ENCODE data around the gene ZBTB7C. TPM values are rescaled to one million over a fixed set of nuclear protein-coding genes. Genes with fewer than 3 reads are reported as not detected.

The ZBTB7C gene
- total and polyA plus RNA-seq, 5 donors from 2014 or later, result not detected

- no peaks in the 10 kb centered on the region for H3K4me1 ChIP-seq (ENCODE audit: control insufficient read depth, insufficient read depth, low read length, poor library complexity, severe bottlenecking)
- Mint-ChIP-seq H3K9me3 (peaks cover 0 to 2% (median 0%) of the 10 kb centered on the region in 7 donors), H3K27me3 (peaks cover 43% of the 10 kb centered on the region), H3K4me1 (no peaks in the 10 kb centered on the region), H3K4me3 (no peak overlapping the region), H3K27ac (no peak overlapping the region), H3K36me3 (no peaks in the 10 kb centered on the region)
- H3K27ac ChIP-seq (ENCODE audit: insufficient read depth, low read length, poor library complexity, severe bottlenecking), result no peak overlapping the region
- H3K4me3 ChIP-seq (ENCODE audit: low read depth, low read length), result no peak overlapping the region
- no peak for ATAC-seq (ENCODE audit: low read depth in 2 of 2)
- H3K36me3 ChIP-seq (ENCODE audit: control insufficient read depth, insufficient read depth, low read length), result no peaks in the 10 kb centered on the region
- H3K27me3 ChIP-seq (ENCODE audit: control insufficient read depth, insufficient read depth, low read length), result peaks cover 14% of the 10 kb centered on the region
- DNase-seq, result no peak
- H3K9me3 ChIP-seq (ENCODE audit: control insufficient read depth in 2 of 2, low read length in 2 of 2), result no peaks in the 10 kb centered on the region
These were observed 16.0 kb downstream of the ZBTB7C start for GRCh38 chr18:48393170-48393569.

- peaks cover 0 to 2% (median 0%) of the 10 kb centered on the region in 7 donors for H3K9me3 Mint-ChIP-seq
- H3K36me3 Mint-ChIP-seq, result no peaks in the 10 kb centered on the region
- Histone ChIP-seq H3K9me3 (ENCODE audit: control insufficient read depth in 2 of 2, low read length in 2 of 2) (no peaks in the 10 kb centered on the region), H3K4me1 (ENCODE audit: control insufficient read depth, insufficient read depth, low read length, poor library complexity, severe bottlenecking) (no peaks in the 10 kb centered on the region), H3K27ac (ENCODE audit: insufficient read depth, low read length, poor library complexity, severe bottlenecking) (no peak overlapping the region), H3K36me3 (ENCODE audit: control insufficient read depth, insufficient read depth, low read length) (no peaks in the 10 kb centered on the region), H3K4me3 (ENCODE audit: low read depth, low read length) (no peak overlapping the region), H3K27me3 (ENCODE audit: control insufficient read depth, insufficient read depth, low read length) (peaks cover 10% of the 10 kb centered on the region)
- no peak for ATAC-seq (ENCODE audit: low read depth in 2 of 2)
- H3K27ac Mint-ChIP-seq, result no peak overlapping the region
- no peaks in the 10 kb centered on the region for H3K4me1 Mint-ChIP-seq
- DNase-seq, result no peak
- no peak overlapping the region for H3K4me3 Mint-ChIP-seq
- H3K27me3 Mint-ChIP-seq, result peaks cover 44% of the 10 kb centered on the region
These were observed 16.9 kb downstream of the ZBTB7C start for GRCh38 chr18:48392268-48392667.

- Histone ChIP-seq H3K27me3 (ENCODE audit: control insufficient read depth, insufficient read depth, low read length) (peaks cover 7% of the 10 kb centered on the region), H3K27ac (ENCODE audit: insufficient read depth, low read length, poor library complexity, severe bottlenecking) (no peak overlapping the region), H3K9me3 (ENCODE audit: control insufficient read depth in 2 of 2, low read length in 2 of 2) (no peaks in the 10 kb centered on the region), H3K36me3 (ENCODE audit: control insufficient read depth, insufficient read depth, low read length) (no peaks in the 10 kb centered on the region), H3K4me1 (ENCODE audit: control insufficient read depth, insufficient read depth, low read length, poor library complexity, severe bottlenecking) (no peaks in the 10 kb centered on the region), H3K4me3 (ENCODE audit: low read depth, low read length) (no peak overlapping the region)
- H3K4me1 Mint-ChIP-seq, result no peaks in the 10 kb centered on the region
- H3K36me3 Mint-ChIP-seq, result no peaks in the 10 kb centered on the region
- H3K27me3 Mint-ChIP-seq, result peaks cover 41% of the 10 kb centered on the region
- ATAC-seq (ENCODE audit: low read depth in 2 of 2) (no peak), DNase-seq (no peak)
- H3K4me3 Mint-ChIP-seq, result no peak overlapping the region
- H3K27ac Mint-ChIP-seq, result no peak overlapping the region
- peaks cover 0 to 3% (median 0%) of the 10 kb centered on the region in 7 donors for H3K9me3 Mint-ChIP-seq
These were observed 17.3 kb downstream of the ZBTB7C start for GRCh38 chr18:48391868-48392267.

GRCh38 chr18:48390641-48391040 is 18.5 kb downstream of the ZBTB7C start:
- Histone ChIP-seq H3K4me1 (ENCODE audit: control insufficient read depth, insufficient read depth, low read length, poor library complexity, severe bottlenecking) (no peaks in the 10 kb centered on the region), H3K27me3 (ENCODE audit: control insufficient read depth, insufficient read depth, low read length) (peaks cover 4% of the 10 kb centered on the region), H3K36me3 (ENCODE audit: control insufficient read depth, insufficient read depth, low read length) (no peaks in the 10 kb centered on the region), H3K9me3 (ENCODE audit: control insufficient read depth in 2 of 2, low read length in 2 of 2) (no peaks in the 10 kb centered on the region), H3K27ac (ENCODE audit: insufficient read depth, low read length, poor library complexity, severe bottlenecking) (no peak overlapping the region), H3K4me3 (ENCODE audit: low read depth, low read length) (no peak overlapping the region)
- H3K36me3 Mint-ChIP-seq, result no peaks in the 10 kb centered on the region
- no peak for ATAC-seq (ENCODE audit: low read depth in 2 of 2)
- no peak for DNase-seq
- no peak overlapping the region for H3K4me3 Mint-ChIP-seq
- H3K27ac Mint-ChIP-seq, result no peak overlapping the region
- H3K27me3 Mint-ChIP-seq, result peaks cover 40% of the 10 kb centered on the region
- no peaks in the 10 kb centered on the region for H3K4me1 Mint-ChIP-seq
- H3K9me3 Mint-ChIP-seq, result peaks cover 0 to 3% (median 0%) of the 10 kb centered on the region in 7 donors

GRCh38 chr18:48388478-48388877 is 20.7 kb downstream of the ZBTB7C start:
- Mint-ChIP-seq H3K27me3 (peaks cover 31% of the 10 kb centered on the region), H3K36me3 (no peaks in the 10 kb centered on the region), H3K4me1 (no peaks in the 10 kb centered on the region), H3K27ac (no peak overlapping the region), H3K9me3 (peaks cover 0 to 2% (median 0%) of the 10 kb centered on the region in 7 donors), H3K4me3 (no peak overlapping the region)
- no peaks in the 10 kb centered on the region for H3K36me3 ChIP-seq (ENCODE audit: control insufficient read depth, insufficient read depth, low read length)
- H3K4me1 ChIP-seq (ENCODE audit: control insufficient read depth, insufficient read depth, low read length, poor library complexity, severe bottlenecking), result no peaks in the 10 kb centered on the region
- no peaks in the 10 kb centered on the region for H3K9me3 ChIP-seq (ENCODE audit: control insufficient read depth in 2 of 2, low read length in 2 of 2)
- no peak overlapping the region for H3K4me3 ChIP-seq (ENCODE audit: low read depth, low read length)
- H3K27me3 ChIP-seq (ENCODE audit: control insufficient read depth, insufficient read depth, low read length), result no peaks in the 10 kb centered on the region
- no peak for ATAC-seq (ENCODE audit: low read depth in 2 of 2)
- DNase-seq, result no peak
- no peak overlapping the region for H3K27ac ChIP-seq (ENCODE audit: insufficient read depth, low read length, poor library complexity, severe bottlenecking)

GRCh38 chr18:48387300-48387699 is 21.9 kb downstream of the ZBTB7C start:
- Mint-ChIP-seq H3K4me1 (no peaks in the 10 kb centered on the region), H3K9me3 (peaks cover 0 to 2% (median 0%) of the 10 kb centered on the region in 7 donors), H3K27me3 (peaks cover 27% of the 10 kb centered on the region), H3K36me3 (no peaks in the 10 kb centered on the region), H3K4me3 (no peak overlapping the region), H3K27ac (no peak overlapping the region)
- ATAC-seq (ENCODE audit: low read depth in 2 of 2) (no peak), DNase-seq (no peak)
- H3K4me3 ChIP-seq (ENCODE audit: low read depth, low read length), result no peak overlapping the region
- H3K27ac ChIP-seq (ENCODE audit: insufficient read depth, low read length, poor library complexity, severe bottlenecking), result no peak overlapping the region
- H3K36me3 ChIP-seq (ENCODE audit: control insufficient read depth, insufficient read depth, low read length), result no peaks in the 10 kb centered on the region
- H3K4me1 ChIP-seq (ENCODE audit: control insufficient read depth, insufficient read depth, low read length, poor library complexity, severe bottlenecking), result no peaks in the 10 kb centered on the region
- H3K27me3 ChIP-seq (ENCODE audit: control insufficient read depth, insufficient read depth, low read length), result no peaks in the 10 kb centered on the region
- H3K9me3 ChIP-seq (ENCODE audit: control insufficient read depth in 2 of 2, low read length in 2 of 2), result no peaks in the 10 kb centered on the region

GRCh38 chr18:48385596-48385995 is 23.6 kb downstream of the ZBTB7C start:
- H3K36me3 Mint-ChIP-seq, result no peaks in the 10 kb centered on the region
- no peak for ATAC-seq (ENCODE audit: low read depth in 2 of 2)

GRCh38 chr18:48376934-48377333 is 32.2 kb downstream of the ZBTB7C start:
- H3K4me1 ChIP-seq (ENCODE audit: control insufficient read depth, insufficient read depth, low read length, poor library complexity, severe bottlenecking), result no peaks in the 10 kb centered on the region

More at GRCh38 chr18:48385596-48385995, 23.6 kb downstream of the ZBTB7C start:
- H3K4me3 ChIP-seq (ENCODE audit: low read depth, low read length), result no peak overlapping the region
- no peaks in the 10 kb centered on the region for H3K4me1 ChIP-seq (ENCODE audit: control insufficient read depth, insufficient read depth, low read length, poor library complexity, severe bottlenecking)
- no peaks in the 10 kb centered on the region for H3K36me3 ChIP-seq (ENCODE audit: control insufficient read depth, insufficient read depth, low read length)
- no peaks in the 10 kb centered on the region for H3K27me3 ChIP-seq (ENCODE audit: control insufficient read depth, insufficient read depth, low read length)
- Mint-ChIP-seq H3K4me3 (no peak overlapping the region), H3K9me3 (peaks cover 0 to 2% (median 0%) of the 10 kb centered on the region in 7 donors), H3K4me1 (no peaks in the 10 kb centered on the region), H3K27ac (no peak overlapping the region), H3K27me3 (peaks cover 19% of the 10 kb centered on the region)
- DNase-seq, result no peak
- H3K9me3 ChIP-seq (ENCODE audit: control insufficient read depth in 2 of 2, low read length in 2 of 2), result no peaks in the 10 kb centered on the region
- no peak overlapping the region for H3K27ac ChIP-seq (ENCODE audit: insufficient read depth, low read length, poor library complexity, severe bottlenecking)

More at GRCh38 chr18:48376934-48377333, 32.2 kb downstream of the ZBTB7C start:
- Histone ChIP-seq H3K4me3 (ENCODE audit: low read depth, low read length) (no peak overlapping the region), H3K36me3 (ENCODE audit: control insufficient read depth, insufficient read depth, low read length) (no peaks in the 10 kb centered on the region), H3K27ac (ENCODE audit: insufficient read depth, low read length, poor library complexity, severe bottlenecking) (no peak overlapping the region), H3K27me3 (ENCODE audit: control insufficient read depth, insufficient read depth, low read length) (peaks cover 3% of the 10 kb centered on the region), H3K9me3 (ENCODE audit: control insufficient read depth in 2 of 2, low read length in 2 of 2) (no peaks in the 10 kb centered on the region)
- Mint-ChIP-seq H3K27me3 (peaks cover 5% of the 10 kb centered on the region), H3K9me3 (peaks cover 0 to 1% (median 0%) of the 10 kb centered on the region in 7 donors), H3K4me1 (no peaks in the 10 kb centered on the region), H3K27ac (no peak overlapping the region), H3K4me3 (no peak overlapping the region), H3K36me3 (no peaks in the 10 kb centered on the region)
- DNase-seq (no peak), ATAC-seq (ENCODE audit: low read depth in 2 of 2) (no peak)

All from CD4-positive, CD25-positive, alpha-beta regulatory T cell (primary cell).